ENCODE measurements around the gene ADAM22. TPM values are rescaled to one million over a fixed set of nuclear protein-coding genes. Genes with fewer than 3 reads are reported as not detected.

Gene ADAM22
- total RNA-seq, 4 donors from 2014 or later = 6.8 to 87.5 (median 13.3) TPM

DNA sequence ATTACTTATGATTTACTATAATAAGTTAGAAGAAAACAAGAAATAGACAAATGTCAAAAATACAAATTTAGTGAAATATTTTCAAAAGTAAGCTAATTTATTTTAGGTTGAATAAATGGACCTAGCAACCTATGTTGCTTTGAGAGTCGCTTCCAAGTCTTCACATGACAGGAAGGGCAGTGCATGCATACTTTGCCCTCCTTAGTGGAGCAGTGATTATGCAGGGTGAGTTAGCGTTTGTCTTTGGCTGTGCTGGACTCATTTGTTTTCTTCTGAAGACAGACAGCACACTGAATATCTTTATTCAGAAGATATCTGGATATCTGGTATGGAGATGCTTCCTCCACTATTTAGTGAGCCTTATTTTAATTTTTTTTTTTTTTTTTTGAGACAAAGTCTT lies 183.3 kb downstream of the ADAM22 start:
- H3K27me3 ChIP-seq = no peaks in the 10 kb centered on the region
- intact Hi-C loops (cut with DNase I; ENCODE audit: low total_unique reads) = no loop called here
- no peaks in the 10 kb centered on the region for H3K36me3 ChIP-seq
- no peaks in the 10 kb centered on the region for H3K4me1 ChIP-seq
- no peak overlapping the region for H3K27ac ChIP-seq
- H3K4me3 ChIP-seq = no peak overlapping the region
- no peaks in the 10 kb centered on the region for H3K9me3 ChIP-seq
- TF ChIP-seq, protein P1, sequence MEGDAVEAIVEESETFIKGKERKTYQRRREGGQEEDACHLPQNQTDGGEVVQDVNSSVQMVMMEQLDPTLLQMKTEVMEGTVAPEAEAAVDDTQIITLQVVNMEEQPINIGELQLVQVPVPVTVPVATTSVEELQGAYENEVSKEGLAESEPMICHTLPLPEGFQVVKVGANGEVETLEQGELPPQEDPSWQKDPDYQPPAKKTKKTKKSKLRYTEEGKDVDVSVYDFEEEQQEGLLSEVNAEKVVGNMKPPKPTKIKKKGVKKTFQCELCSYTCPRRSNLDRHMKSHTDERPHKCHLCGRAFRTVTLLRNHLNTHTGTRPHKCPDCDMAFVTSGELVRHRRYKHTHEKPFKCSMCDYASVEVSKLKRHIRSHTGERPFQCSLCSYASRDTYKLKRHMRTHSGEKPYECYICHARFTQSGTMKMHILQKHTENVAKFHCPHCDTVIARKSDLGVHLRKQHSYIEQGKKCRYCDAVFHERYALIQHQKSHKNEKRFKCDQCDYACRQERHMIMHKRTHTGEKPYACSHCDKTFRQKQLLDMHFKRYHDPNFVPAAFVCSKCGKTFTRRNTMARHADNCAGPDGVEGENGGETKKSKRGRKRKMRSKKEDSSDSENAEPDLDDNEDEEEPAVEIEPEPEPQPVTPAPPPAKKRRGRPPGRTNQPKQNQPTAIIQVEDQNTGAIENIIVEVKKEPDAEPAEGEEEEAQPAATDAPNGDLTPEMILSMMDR (IDR thresholded peaks at IDR 0.05) = no peak
- TF ChIP-seq POLR2A (IDR thresholded peaks at IDR 0.05) = no peak
- DNase-seq = no peak

DNA sequence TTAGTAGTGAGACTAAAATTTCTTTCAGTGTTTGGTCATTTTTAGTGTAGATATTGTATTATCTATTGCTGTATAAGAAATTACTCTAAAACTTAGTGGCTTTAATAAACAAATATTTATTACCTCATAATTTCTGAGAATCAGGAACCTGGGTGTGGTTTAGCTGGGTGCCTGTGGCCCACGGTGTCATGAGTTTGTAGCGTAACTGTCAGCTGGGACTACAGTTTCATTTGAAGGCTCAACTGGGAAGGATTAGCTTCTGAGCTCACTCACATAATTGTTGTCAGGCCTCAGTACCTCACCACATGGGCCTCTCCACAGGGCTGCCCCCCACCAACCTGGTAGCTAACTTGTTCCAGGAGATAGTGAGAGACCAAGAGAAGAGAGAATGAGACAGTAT lies 187.3 kb downstream of the ADAM22 start:
- Histone ChIP-seq H3K27ac (no peak overlapping the region), H3K4me1 (no peaks in the 10 kb centered on the region), H3K36me3 (no peaks in the 10 kb centered on the region), H3K4me3 (no peak overlapping the region), H3K9me3 (no peaks in the 10 kb centered on the region), H3K27me3 (no peaks in the 10 kb centered on the region)
- intact Hi-C loops (cut with DNase I; ENCODE audit: low total_unique reads) = no loop called here
- DNase-seq = no peak
- no peak for TF ChIP-seq POLR2A (IDR thresholded peaks at IDR 0.05)
- TF ChIP-seq, protein P1 (IDR thresholded peaks at IDR 0.05) = no peak

DNA sequence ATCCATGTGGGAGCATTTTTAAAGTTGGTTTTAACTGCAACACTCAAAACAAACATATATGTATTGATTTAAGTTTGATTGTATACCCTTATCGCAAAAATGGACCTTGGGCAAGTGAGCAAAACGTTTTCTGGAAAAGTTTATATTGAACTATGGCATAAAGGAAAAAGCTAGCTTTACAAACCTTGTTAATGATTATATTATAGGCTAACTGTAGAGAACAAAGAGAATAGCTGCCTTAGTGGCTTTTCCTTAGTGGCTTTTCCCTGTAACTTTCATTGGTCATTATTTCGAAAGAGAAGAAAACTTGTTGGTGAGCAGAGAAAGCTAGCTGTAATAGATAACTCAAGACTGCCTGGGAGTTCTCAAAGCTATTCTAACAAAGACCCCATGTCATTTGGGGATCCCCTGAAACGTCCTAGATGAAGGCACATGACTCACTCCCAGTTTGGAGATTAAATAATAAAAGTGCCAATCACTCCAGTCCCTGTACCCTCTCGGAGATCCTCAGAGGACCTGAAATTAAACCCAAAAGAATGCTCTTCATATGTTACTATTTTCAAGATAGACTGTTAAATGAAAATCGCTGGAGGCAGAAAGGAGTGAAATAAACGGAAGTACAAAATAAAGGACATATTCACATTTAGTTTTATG lies 193.7 kb downstream of the ADAM22 start:
- H3K4me1 ChIP-seq = no peaks in the 10 kb centered on the region
- no peaks in the 10 kb centered on the region for H3K36me3 ChIP-seq
- no peaks in the 10 kb centered on the region for H3K9me3 ChIP-seq
- TF ChIP-seq, protein P1 (IDR thresholded peaks at IDR 0.05) = no peak
- no peak for TF ChIP-seq POLR2A (IDR thresholded peaks at IDR 0.05)
- intact Hi-C loops (cut with DNase I; ENCODE audit: low total_unique reads) = no loop called here
- H3K4me3 ChIP-seq = no peak overlapping the region
- H3K27ac ChIP-seq = no peak overlapping the region
- H3K27me3 ChIP-seq = no peaks in the 10 kb centered on the region
- no peak for DNase-seq

DNA sequence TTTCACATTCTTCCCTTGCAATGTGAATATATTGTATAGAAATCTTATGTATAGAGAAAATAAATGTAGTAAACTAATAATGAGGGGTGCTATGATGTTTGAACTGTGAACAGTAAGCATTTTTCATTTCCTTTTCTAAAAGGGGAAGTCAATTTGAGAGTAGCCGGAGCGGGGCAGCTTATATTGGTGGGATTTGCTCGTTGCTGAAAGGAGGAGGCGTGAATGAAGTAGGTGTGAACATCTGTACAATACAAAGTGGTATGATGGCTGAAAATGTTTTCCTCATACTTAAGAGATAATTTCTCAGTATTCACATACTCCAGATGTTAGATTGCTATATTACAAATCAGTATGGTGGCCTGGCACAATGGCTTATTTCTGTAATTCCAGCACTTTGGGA lies 198.7 kb downstream of the ADAM22 start:
- H3K36me3 ChIP-seq = no peaks in the 10 kb centered on the region
- H3K27ac ChIP-seq = no peak overlapping the region
- TF ChIP-seq, protein P1 (IDR thresholded peaks at IDR 0.05) = no peak
- TF ChIP-seq POLR2A (IDR thresholded peaks at IDR 0.05) = no peak
- no peaks in the 10 kb centered on the region for H3K4me1 ChIP-seq
- DNase-seq = no peak
- intact Hi-C loops (cut with DNase I; ENCODE audit: low total_unique reads) = no loop called here
- H3K4me3 ChIP-seq = no peak overlapping the region
- no peaks in the 10 kb centered on the region for H3K9me3 ChIP-seq
- H3K27me3 ChIP-seq = no peaks in the 10 kb centered on the region

DNA sequence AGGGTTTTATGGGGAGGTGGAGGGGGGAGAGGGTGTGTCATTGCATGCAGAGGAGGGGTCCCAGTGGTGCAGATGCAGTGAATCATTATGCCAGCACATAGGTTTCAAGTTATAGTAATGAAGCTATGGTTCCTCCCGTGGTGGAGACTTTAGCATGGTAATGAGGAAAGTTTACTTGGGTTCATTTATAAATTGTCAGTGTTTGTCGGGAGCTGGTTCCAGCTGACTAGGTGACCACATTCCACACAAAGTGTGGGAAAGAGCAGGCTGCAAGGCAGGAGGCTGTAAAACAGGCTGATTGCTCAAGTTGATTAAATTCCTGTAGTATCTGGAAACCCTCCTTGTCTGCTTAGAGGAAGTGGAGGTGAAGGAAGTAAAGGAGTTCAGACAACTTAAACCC lies 206.9 kb downstream of the ADAM22 start:
- no peaks in the 10 kb centered on the region for H3K9me3 ChIP-seq
- H3K4me1 ChIP-seq = no peaks in the 10 kb centered on the region
- intact Hi-C loops (cut with DNase I; ENCODE audit: low total_unique reads) = no loop called here
- no peak overlapping the region for H3K27ac ChIP-seq
- no peak overlapping the region for H3K4me3 ChIP-seq
- no peaks in the 10 kb centered on the region for H3K27me3 ChIP-seq
- H3K36me3 ChIP-seq = no peaks in the 10 kb centered on the region
- no peak for DNase-seq
- TF ChIP-seq, protein P1 (IDR thresholded peaks at IDR 0.05) = no peak
- no peak for TF ChIP-seq POLR2A (IDR thresholded peaks at IDR 0.05)
